Measurements from ENCODE around the gene OR2A2. TPM values are rescaled to one million over a fixed set of nuclear protein-coding genes. Genes with fewer than 3 reads are reported as not detected.
A peak's percentile ranks its signal among the peaks of the same experiment; 100 is the strongest.
"Not testable (repeated sequence)": the region's sequence is repeated elsewhere in the genome, so short reads cannot be mapped to it uniquely, and the experiment has no call there.

OR2A2 gene
- polyA plus RNA-seq, 2 of the 4 experiments (the other 2 are of a cell fraction), result not detected

DNA sequence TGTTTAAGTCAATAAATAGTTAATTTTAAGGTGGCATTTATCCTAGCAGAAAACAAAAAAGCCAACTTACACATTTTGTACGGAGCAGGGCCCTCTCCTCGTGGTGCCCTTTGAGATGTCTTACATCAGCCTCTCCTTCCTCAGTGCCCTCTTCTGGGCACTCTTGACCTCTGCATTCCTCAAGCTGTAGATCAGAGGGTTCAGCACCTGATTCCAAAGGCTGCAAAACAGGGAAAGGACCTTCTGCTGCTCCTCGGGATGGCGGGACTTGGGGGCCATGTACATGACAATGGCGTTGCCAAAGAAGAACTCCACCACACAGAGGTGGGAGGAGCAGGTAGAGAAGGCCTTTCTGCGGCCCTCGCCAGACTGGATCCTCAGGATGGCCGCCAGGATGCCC lies 9.0 kb downstream of the OR2A2 start (continued):
- TF ChIP-seq POLR2AphosphoS2 (conservative IDR thresholded peaks at IDR 0.05; ENCODE audit: low read length) (no peak), CBX8 (IDR thresholded peaks at IDR 0.05) (no peak), SREBF2 (IDR thresholded peaks at IDR 0.05) (no peak)

DNA sequence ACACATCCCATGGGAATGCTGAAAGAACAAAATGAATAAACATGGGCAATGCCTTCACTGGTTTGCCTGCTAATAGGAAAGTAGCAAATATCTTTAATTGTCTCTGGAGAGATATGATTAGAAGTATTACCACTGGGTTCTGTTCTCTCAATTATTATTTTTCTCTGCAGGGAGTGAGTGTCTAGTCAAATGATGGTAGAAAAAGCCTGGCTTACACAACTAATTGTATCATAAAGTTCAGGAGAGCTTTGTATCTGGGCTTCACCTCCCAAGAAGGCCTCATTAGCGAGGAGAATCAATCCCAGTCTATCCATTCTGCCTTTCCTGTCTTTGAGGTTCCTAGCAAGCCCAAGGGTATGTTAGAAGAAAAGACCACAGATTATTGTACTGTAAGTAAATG lies 13.5 kb downstream of the OR2A2 start, which contains the start of gene OR2A14:
TSS of gene OR2A14 (plus strand) at position 301 of the 400 bp plus-strand sequence. CDS start 5,937 bp downstream, outside the sequence.
- WGBS (ENCODE audit: missing lambda C conversion rate), result 14% methylated on average over 1 of the region's 1 CpG
- DNase-seq (ENCODE audit: low read depth in 1 of 2, low spot score in 1 of 2), result no peak
- no peak within 1 kb of the TSS for H3K27ac ChIP-seq
- ChIA-PET CTCF (no interaction called here), POLR2A (no interaction called here)
- no peak for FAIRE-seq
- H3K4me2 ChIP-seq, result no peak within 1 kb of the TSS
- no peak for TF ChIP-seq GATA3 (IDR thresholded peaks at IDR 0.05; ENCODE audit: borderline replicate concordance)
- no peak for TF ChIP-seq JUNB (IDR thresholded peaks at IDR 0.05)
- TF ChIP-seq, protein P1, sequence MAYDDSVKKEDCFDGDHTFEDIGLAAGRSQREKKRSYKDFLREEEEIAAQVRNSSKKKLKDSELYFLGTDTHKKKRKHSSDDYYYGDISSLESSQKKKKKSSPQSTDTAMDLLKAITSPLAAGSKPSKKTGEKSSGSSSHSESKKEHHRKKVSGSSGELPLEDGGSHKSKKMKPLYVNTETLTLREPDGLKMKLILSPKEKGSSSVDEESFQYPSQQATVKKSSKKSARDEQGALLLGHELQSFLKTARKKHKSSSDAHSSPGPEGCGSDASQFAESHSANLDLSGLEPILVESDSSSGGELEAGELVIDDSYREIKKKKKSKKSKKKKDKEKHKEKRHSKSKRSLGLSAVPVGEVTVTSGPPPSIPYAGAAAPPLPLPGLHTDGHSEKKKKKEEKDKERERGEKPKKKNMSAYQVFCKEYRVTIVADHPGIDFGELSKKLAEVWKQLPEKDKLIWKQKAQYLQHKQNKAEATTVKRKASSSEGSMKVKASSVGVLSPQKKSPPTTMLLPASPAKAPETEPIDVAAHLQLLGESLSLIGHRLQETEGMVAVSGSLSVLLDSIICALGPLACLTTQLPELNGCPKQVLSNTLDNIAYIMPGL (CRISPR knock-in tag; IDR thresholded peaks at IDR 0.05; ENCODE audit: borderline replicate concordance), result no peak
- no peaks in the 10 kb centered on the region for H3K9me3 ChIP-seq
- H3K4me3 ChIP-seq, result no peak within 1 kb of the TSS
- ATAC-seq, result no peak
- H3K4me1 ChIP-seq, result no peaks in the 10 kb centered on the region

DNA sequence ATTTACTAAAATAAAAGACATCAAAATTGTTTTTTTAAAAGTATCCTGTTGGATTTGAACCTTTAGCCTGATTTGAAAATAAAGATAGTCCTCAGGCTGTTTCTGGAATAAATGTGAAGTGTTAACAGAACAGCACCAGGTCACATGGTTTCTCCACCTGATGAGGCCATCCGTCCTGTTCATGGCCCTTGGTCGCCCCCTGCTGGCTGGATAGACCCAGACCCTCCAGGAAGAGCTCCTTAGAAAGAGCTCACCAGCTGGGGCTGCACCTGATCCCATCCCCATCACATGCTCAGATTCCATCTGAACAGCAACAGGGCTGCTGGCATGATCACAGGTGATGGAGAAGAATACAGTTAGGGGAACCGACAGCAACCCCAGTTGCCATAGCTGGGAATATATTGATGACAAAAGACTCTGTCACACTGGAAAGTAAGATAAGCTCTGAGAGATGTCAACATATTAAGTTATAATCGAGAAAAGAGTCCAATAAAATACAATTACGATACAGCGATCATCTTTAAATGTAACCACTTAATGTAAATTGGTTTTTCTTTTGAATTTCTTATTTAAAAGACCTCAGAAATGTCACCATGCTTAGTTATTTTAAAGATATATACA lies 18.4 kb downstream of the OR2A2 start:
- H3K4me1 ChIP-seq, result no peaks in the 10 kb centered on the region
- no peak for FAIRE-seq
- no peak overlapping the region for H3K4me3 ChIP-seq
- peak; percentile 97 to 100 for ATAC-seq
- H3K27ac ChIP-seq, result no peak overlapping the region
- ChIA-PET CTCF (interaction anchor here (0.6 to 1.4 kb wide), 14 partner anchors 9 to 391 kb away, joined by 3 to 9 read pairs (median 4); partner anchors contain the start of gene TCAF1), POLR2A (no interaction called here)
- 4% methylated on average over 6 of the region's 6 CpGs for WGBS (ENCODE audit: missing lambda C conversion rate)
- TF ChIP-seq, protein P2, sequence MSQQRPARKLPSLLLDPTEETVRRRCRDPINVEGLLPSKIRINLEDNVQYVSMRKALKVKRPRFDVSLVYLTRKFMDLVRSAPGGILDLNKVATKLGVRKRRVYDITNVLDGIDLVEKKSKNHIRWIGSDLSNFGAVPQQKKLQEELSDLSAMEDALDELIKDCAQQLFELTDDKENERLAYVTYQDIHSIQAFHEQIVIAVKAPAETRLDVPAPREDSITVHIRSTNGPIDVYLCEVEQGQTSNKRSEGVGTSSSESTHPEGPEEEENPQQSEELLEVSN (IDR thresholded peaks at IDR 0.05; ENCODE audit: borderline replicate concordance, low read depth), result no peak
- TF ChIP-seq, protein P3, sequence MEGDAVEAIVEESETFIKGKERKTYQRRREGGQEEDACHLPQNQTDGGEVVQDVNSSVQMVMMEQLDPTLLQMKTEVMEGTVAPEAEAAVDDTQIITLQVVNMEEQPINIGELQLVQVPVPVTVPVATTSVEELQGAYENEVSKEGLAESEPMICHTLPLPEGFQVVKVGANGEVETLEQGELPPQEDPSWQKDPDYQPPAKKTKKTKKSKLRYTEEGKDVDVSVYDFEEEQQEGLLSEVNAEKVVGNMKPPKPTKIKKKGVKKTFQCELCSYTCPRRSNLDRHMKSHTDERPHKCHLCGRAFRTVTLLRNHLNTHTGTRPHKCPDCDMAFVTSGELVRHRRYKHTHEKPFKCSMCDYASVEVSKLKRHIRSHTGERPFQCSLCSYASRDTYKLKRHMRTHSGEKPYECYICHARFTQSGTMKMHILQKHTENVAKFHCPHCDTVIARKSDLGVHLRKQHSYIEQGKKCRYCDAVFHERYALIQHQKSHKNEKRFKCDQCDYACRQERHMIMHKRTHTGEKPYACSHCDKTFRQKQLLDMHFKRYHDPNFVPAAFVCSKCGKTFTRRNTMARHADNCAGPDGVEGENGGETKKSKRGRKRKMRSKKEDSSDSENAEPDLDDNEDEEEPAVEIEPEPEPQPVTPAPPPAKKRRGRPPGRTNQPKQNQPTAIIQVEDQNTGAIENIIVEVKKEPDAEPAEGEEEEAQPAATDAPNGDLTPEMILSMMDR (IDR thresholded peaks at IDR 0.05), result peak; percentile 80
- TF ChIP-seq, protein P4, sequence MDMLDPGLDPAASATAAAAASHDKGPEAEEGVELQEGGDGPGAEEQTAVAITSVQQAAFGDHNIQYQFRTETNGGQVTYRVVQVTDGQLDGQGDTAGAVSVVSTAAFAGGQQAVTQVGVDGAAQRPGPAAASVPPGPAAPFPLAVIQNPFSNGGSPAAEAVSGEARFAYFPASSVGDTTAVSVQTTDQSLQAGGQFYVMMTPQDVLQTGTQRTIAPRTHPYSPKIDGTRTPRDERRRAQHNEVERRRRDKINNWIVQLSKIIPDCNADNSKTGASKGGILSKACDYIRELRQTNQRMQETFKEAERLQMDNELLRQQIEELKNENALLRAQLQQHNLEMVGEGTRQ (IDR thresholded peaks at IDR 0.05), result peak; percentile 89
- TF ChIP-seq KDM1A (IDR thresholded peaks at IDR 0.05; ENCODE audit: low read depth) (no peak), NFE2L2 (conservative IDR thresholded peaks at IDR 0.05; ENCODE audit: low read length) (no peak), RAD21 (conservative IDR thresholded peaks at IDR 0.05 in 1 of 2, IDR thresholded peaks at IDR 0.05 in 1 of 2) (peak; percentile 83 to 91), HEYL (CRISPR knock-in tag; IDR thresholded peaks at IDR 0.05) (no peak), SMC3 (IDR thresholded peaks at IDR 0.05) (peak; percentile 74), CBX8 (IDR thresholded peaks at IDR 0.05) (no peak), TP53 (CRISPR knock-in tag; IDR thresholded peaks at IDR 0.05) (no peak), ZSCAN20 (CRISPR knock-in tag; IDR thresholded peaks at IDR 0.05) (no peak)
- TF ChIP-seq, protein P5, sequence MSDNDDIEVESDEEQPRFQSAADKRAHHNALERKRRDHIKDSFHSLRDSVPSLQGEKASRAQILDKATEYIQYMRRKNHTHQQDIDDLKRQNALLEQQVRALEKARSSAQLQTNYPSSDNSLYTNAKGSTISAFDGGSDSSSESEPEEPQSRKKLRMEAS (IDR thresholded peaks at IDR 0.05), result peak; percentile 45
- no peaks in the 10 kb centered on the region for H3K9me3 ChIP-seq
- peak; percentile 78 to 85 for DNase-seq (ENCODE audit: low read depth in 1 of 2, low spot score in 1 of 2)
- no peak overlapping the region for H3K4me2 ChIP-seq

DNA sequence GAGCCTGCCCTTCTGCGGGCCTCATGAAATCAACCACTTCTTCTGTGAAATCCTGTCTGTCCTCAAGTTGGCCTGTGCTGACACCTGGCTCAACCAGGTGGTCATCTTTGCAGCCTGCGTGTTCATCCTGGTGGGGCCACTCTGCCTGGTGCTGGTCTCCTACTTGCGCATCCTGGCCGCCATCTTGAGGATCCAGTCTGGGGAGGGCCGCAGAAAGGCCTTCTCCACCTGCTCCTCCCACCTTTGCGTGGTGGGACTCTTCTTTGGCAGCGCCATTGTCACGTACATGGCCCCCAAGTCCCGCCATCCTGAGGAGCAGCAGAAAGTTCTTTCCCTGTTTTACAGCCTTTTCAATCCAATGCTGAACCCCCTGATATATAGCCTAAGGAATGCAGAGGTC lies 20.2 kb downstream of the OR2A2 start:
- H3K27ac ChIP-seq; H3K4me1 ChIP-seq; H3K9me3 ChIP-seq; H3K4me2 ChIP-seq; H3K4me3 ChIP-seq; CTCF ChIA-PET; POLR2A ChIA-PET; DNase-seq (ENCODE audit: low read depth in 1 of 2, low spot score in 1 of 2); FAIRE-seq; ATAC-seq: not testable (repeated sequence)
- WGBS (ENCODE audit: missing lambda C conversion rate), result 15% methylated on average over 9 of the region's 9 CpGs

Measured in A549 (cell line).